HuH-7.5 (cell line): Measurements from ENCODE around the gene DNMBP.

Source experiments
- DNase-seq: peaks from one replicate; pipeline ENCODE4 v3.0.0; 2011; ENCODE audit warnings: low spot score

DNMBP gene

GRCh38 chr10:100009793-100010676 is at the start of gene DNMBP:
TSS of gene DNMBP (minus strand) at chr10:100009947. CDS start at chr10:99972124, 37,823 bp downstream.
- DNase-seq = peak; percentile 91

GRCh38 chr10:100057948-100058347 is 48.2 kb upstream of the DNMBP start:
- no peak for DNase-seq

- no peak for DNase-seq
Measured at GRCh38 chr10:100053686-100054460, 44.1 kb upstream of the DNMBP start.

- DNase-seq = peak; percentile 26
Measured at GRCh38 chr10:100046021-100046486, 36.3 kb upstream of the DNMBP start.

- DNase-seq = no peak
Measured at GRCh38 chr10:100045592-100045991, 35.8 kb upstream of the DNMBP start.

GRCh38 chr10:100043796-100044195 is 34.0 kb upstream of the DNMBP start:
- DNase-seq = no peak

GRCh38 chr10:100043344-100043743 is 33.6 kb upstream of the DNMBP start:
- DNase-seq = no peak

GRCh38 chr10:100041306-100042002 is 31.7 kb upstream of the DNMBP start:
- no peak for DNase-seq

- no peak for DNase-seq
Measured at GRCh38 chr10:100038561-100039071, 28.9 kb upstream of the DNMBP start.

GRCh38 chr10:100037758-100038315 is 28.1 kb upstream of the DNMBP start:
- DNase-seq = no peak

GRCh38 chr10:100036850-100037249 is 27.1 kb upstream of the DNMBP start:
- no peak for DNase-seq

- no peak for DNase-seq
Measured at GRCh38 chr10:100033766-100034418, 24.1 kb upstream of the DNMBP start.

- DNase-seq = no peak
Measured at GRCh38 chr10:100027416-100027815, 17.7 kb upstream of the DNMBP start.

- DNase-seq = no peak
Measured at GRCh38 chr10:100025576-100025975, 15.8 kb upstream of the DNMBP start.

- DNase-seq = no peak
Measured at GRCh38 chr10:100024748-100025147, 15.0 kb upstream of the DNMBP start.

- DNase-seq = no peak
Measured at GRCh38 chr10:100022403-100022802, 12.7 kb upstream of the DNMBP start.

- DNase-seq = no peak
Measured at GRCh38 chr10:100021322-100021721, 11.6 kb upstream of the DNMBP start.

GRCh38 chr10:100020886-100021253 is 11.1 kb upstream of the DNMBP start:
- DNase-seq = no peak

GRCh38 chr10:100020142-100020885 is 10.6 kb upstream of the DNMBP start:
- DNase-seq = peak; percentile 44

- DNase-seq = peak; percentile 37
Measured at GRCh38 chr10:100019787-100020141, 10.0 kb upstream of the DNMBP start.
